ENCODE results near the gene TRERF1. TPM values are rescaled to one million over a fixed set of nuclear protein-coding genes. Genes with fewer than 3 reads are reported as not detected.

Gene TRERF1
- total and polyA plus RNA-seq, 2 of the 8 experiments (the other 6 are each of a cell fraction or from before 2014, with no cell fraction given): 10.8 to 21.5 TPM

DNA sequence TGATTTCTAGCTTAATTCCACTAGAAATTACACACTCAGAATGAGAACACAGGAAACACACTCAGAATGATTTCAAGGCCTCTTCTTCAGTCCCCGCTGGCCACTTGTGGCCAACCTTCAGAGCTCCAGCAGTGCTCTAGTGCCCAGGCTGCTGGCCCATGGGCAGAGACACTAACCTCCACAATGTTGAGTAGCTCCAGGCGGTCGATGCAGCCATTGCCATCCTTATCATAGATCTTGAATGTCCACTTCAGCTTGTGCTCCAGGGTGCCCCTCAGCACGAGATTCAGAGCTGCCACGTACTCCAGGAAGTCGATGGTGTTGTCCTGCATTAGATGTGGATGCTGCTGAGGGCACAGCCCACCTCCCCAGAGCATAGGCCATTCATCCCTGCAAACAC lies 263.3 kb downstream of the TRERF1 start:
- 96% methylated on average over 6 of the region's 6 CpGs; no CpG with 5 or more reads in 1 of the 2 experiments for WGBS, 2 experiments (ENCODE audit: extremely low coverage in 1 of 2, insufficient coverage in 1 of 2, insufficient read length in 1 of 2, insufficient replicate concordance in 2 of 2, low coverage in 1 of 2, low lambda C conversion rate in 2 of 2, missing lambda C conversion rate in 1 of 2)
- CTCF ChIA-PET (ENCODE audit: partially characterized antibody): interaction anchor here (0.6 to 3.3 kb wide), 14 partner anchors 9 to 673 kb away, joined by 3 to 11 read pairs (median 4); partner anchors contain the start of gene GUCA1A
- POLR2A ChIA-PET (ENCODE audit: partially characterized antibody): interaction anchor here (0.8 to 1.0 kb wide), 3 partner anchors 14 to 91 kb away, joined by 3 to 4 read pairs (median 4); no protein-coding TSS in a partner anchor

More for the DNA sequence above, 263.3 kb downstream of the TRERF1 start:
- no peak overlapping the region for H2BK12ac ChIP-seq (ENCODE audit: low read depth, low read length)
- no peak for DNase-seq (ENCODE audit: low read depth in 1 of 2, low spot score in 2 of 2)
- H4K8ac ChIP-seq (ENCODE audit: extremely low read depth, insufficient read depth, low read length): no peak overlapping the region
- no peak overlapping the region for H2BK5ac ChIP-seq (ENCODE audit: low read depth, low read length)
- no peak overlapping the region for H2BK20ac ChIP-seq (ENCODE audit: low read length)
- H3K9me3 ChIP-seq (ENCODE audit: insufficient read depth in 2 of 2, low read depth in 1 of 2, low read length in 1 of 2): no peaks in the 10 kb centered on the region
- H3K14ac ChIP-seq (ENCODE audit: insufficient read length): no peak overlapping the region
- H3K9ac ChIP-seq (replicated peaks in 1 of 4; ENCODE audit: extremely low read depth in 1 of 4, low read depth in 3 of 4, low read length in 3 of 4): no peak overlapping the region
- no peak overlapping the region for H3K4me3 ChIP-seq (ENCODE audit: extremely low read depth in 1 of 4, insufficient read depth in 2 of 4, low read depth in 3 of 4, low read length in 4 of 4)
- no peaks in the 10 kb centered on the region for H3K27me3 ChIP-seq (replicated peaks in 1 of 4; ENCODE audit: control insufficient read depth in 3 of 4, extremely low read depth in 1 of 4, insufficient read depth in 3 of 4, low read length in 3 of 4)
- TF ChIP-seq CBX8 (IDR thresholded peaks at IDR 0.05; ENCODE audit: borderline replicate concordance, low read depth, low read length) (no peak), POLR2AphosphoS5 (IDR thresholded peaks at IDR 0.05; ENCODE audit: low read depth, low read length) (no peak), SIRT6 (IDR thresholded peaks at IDR 0.05; ENCODE audit: low read length) (no peak), SP4 (IDR thresholded peaks at IDR 0.05; ENCODE audit: low read length) (no peak), SIN3A (conservative IDR thresholded peaks at IDR 0.05 in 1 of 2, IDR thresholded peaks at IDR 0.05 in 1 of 2; ENCODE audit: low read depth in 1 of 2, low read length in 2 of 2) (no peak)
- H3K36me3 ChIP-seq (ENCODE audit: control insufficient read depth in 2 of 4, insufficient read depth in 4 of 4, low read length in 3 of 4): no peaks in the 10 kb centered on the region
- FAIRE-seq: no peak
- H4K20me1 ChIP-seq (replicated peaks in 1 of 2; ENCODE audit: control insufficient read depth in 1 of 2, insufficient read depth in 2 of 2, low read length in 2 of 2): no peaks in the 10 kb centered on the region
- no peak overlapping the region for H3K27ac ChIP-seq (ENCODE audit: low read depth, low read length)
- H4K5ac ChIP-seq (ENCODE audit: insufficient read length, low read depth, low read length): no peak overlapping the region
- no peaks in the 10 kb centered on the region for H3K23me2 ChIP-seq (ENCODE audit: low read depth, low read length)
- no peak overlapping the region for H4K91ac ChIP-seq (replicated peaks; ENCODE audit: insufficient read length, low read length)
- H3K4me1 ChIP-seq (replicated peaks in 1 of 4; ENCODE audit: control insufficient read depth in 3 of 4, insufficient read depth in 4 of 4, low read length in 3 of 4): peaks cover 0 to 8% (median 5%) of the 10 kb centered on the region in 4 experiments; a peak in 5 of 7 replicates
- H2AFZ ChIP-seq (ENCODE audit: low read length): no peak overlapping the region
- no peak overlapping the region for H3K56ac ChIP-seq (replicated peaks; ENCODE audit: insufficient read length, low read depth, low read length)
- no peak overlapping the region for H2AK5ac ChIP-seq (ENCODE audit: low read depth, low read length)
- H3K18ac ChIP-seq (ENCODE audit: extremely low read depth, low read length): no peak overlapping the region
- H2BK120ac ChIP-seq (replicated peaks; ENCODE audit: low read depth, low read length): no peak overlapping the region
- no peak overlapping the region for H3K4me2 ChIP-seq (ENCODE audit: insufficient read depth in 1 of 2, low read depth in 2 of 2, low read length in 2 of 2)
- H3K79me1 ChIP-seq (ENCODE audit: low read depth, low read length): no peaks in the 10 kb centered on the region
- no peak overlapping the region for H3K4ac ChIP-seq (replicated peaks; ENCODE audit: insufficient read length, low read depth, low read length)
- no peaks in the 10 kb centered on the region for H3K79me2 ChIP-seq (ENCODE audit: control insufficient read depth in 1 of 2, insufficient read depth in 2 of 2, low read length in 2 of 2)
- no peak overlapping the region for H2BK15ac ChIP-seq (ENCODE audit: low read length)
- no peak overlapping the region for H3K23ac ChIP-seq (ENCODE audit: insufficient read length)

All from H1 (cell line).